Thymus (tissue), 11 donors: ENCODE data around the gene ARF1. TPM values are rescaled to one million over a fixed set of nuclear protein-coding genes. Genes with fewer than 3 reads are reported as not detected.

ENCODE experiments used
- DNase-seq, 9 donors: peaks; one replicate each; pipeline ENCODE4 v3.0.0-alpha.2; 2013; ENCODE audit warnings: low spot score in 9 of 9, low read depth in 6 of 9, missing footprints in 1 of 9
- H3K27ac ChIP-seq, 2 donors: one replicate each; pipeline ENCODE4 v1.5.1; 2013; ENCODE audit warnings: control low read depth in 1 of 2, low read depth in 1 of 2, low read length in 1 of 2, mild to moderate bottlenecking in 1 of 2, moderate library complexity in 1 of 2
- H3K27me3 ChIP-seq, 2 donors: one replicate each; pipeline ENCODE4 v1.5.1; 2013; ENCODE audit warnings: low read length in 1 of 2; ENCODE audit not compliant: control insufficient read depth in 2 of 2, insufficient read depth in 1 of 2
- H3K36me3 ChIP-seq, 2 donors: one replicate each; pipeline ENCODE4 v1.5.1; 2013; ENCODE audit warnings: low read length in 1 of 2, mild to moderate bottlenecking in 1 of 2, moderate library complexity in 1 of 2; ENCODE audit not compliant: control insufficient read depth in 2 of 2, insufficient read depth in 2 of 2
- H3K4me1 ChIP-seq, 2 donors: one replicate each; pipeline ENCODE4 v1.5.1; 2013; ENCODE audit warnings: low read length in 2 of 2; ENCODE audit not compliant: control insufficient read depth in 2 of 2, insufficient read depth in 2 of 2
- H3K4me3 ChIP-seq, 2 donors: one replicate each; pipeline ENCODE4 v1.5.1; 2013; ENCODE audit warnings: low read length in 2 of 2, control low read depth in 1 of 2, mild to moderate bottlenecking in 1 of 2
- H3K9me3 ChIP-seq, 2 donors: one replicate each; pipeline ENCODE4 v1.5.1; 2013; ENCODE audit warnings: low read length in 1 of 2, mild to moderate bottlenecking in 1 of 2; ENCODE audit not compliant: control insufficient read depth in 2 of 2, insufficient read depth in 1 of 2
- WGBS: extraction: QIAGEN DNeasy Blood & Tissue Kit; methylation state at CpG from one replicate; pipeline ENCODE4 v1.1.7; 2013; 5-methylcytosine and 5-hydroxymethylcytosine counted together
- polyA plus RNA-seq: library from polyadenylated mRNA; stranded (reverse); fragments of 200-250 nt; gene quantifications from one replicate; pipeline ENCODE4 v1.2.3, GENCODE V29; 2013
- total RNA-seq: library from RNA; stranded (reverse); fragments of 120-200 nt; gene quantifications from one replicate; pipeline ENCODE4 v1.2.4, GENCODE V29; 2013
- donor health status: healthy.

The ARF1 gene
- total and polyA plus RNA-seq, 2 donors = 133 to 227 TPM

DNA sequence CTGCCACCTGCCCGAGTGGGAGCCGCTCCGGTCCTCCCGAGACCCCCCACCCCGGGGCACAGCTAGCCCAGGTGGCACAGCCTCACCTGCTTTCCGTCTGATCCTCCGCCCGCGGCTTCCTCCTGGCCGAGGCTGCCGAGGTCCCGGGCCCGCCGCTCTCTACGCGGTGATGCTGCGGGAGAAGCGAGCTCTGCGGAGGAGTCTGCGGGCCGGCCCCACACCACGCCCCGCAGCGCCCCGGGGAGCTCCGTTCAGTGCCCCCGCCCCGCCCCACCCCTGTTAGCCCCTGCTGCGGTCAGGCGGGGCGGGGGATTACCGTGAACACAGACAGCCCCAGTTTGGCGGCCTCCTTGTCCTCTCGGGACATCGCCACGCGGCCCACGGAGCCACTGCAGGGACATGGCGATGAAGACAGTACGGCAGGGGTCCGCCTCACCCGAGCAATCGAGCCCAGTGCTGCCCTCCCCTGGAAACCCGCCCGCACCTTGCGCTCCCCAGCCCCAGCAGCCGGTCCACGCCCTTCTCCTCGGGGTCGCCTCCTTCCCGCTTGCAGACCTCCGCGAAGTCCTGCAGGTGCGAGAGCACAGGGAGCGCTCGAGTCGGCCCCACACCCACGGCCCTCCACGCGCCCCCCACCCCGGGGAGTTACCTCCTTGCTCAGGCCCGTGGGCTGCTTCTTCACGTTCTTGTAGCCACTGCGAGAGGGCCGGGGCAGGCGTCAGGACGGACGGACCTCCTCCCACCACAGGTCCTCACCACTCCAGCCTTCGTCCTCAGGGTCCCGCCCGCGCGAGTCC lies 19.7 kb downstream of the ARF1 start:
- H3K4me3 ChIP-seq = peak overlapping the region; percentile 85 to 91
- DNase-seq = peak in 2 of 9 donors; percentile 31 to 45
- H3K27ac ChIP-seq = peak overlapping the region; percentile 18 to 66
- H3K9me3 ChIP-seq = peaks cover 0 to 4% of the 10 kb centered on the region in 2 donors
- H3K27me3 ChIP-seq = no peaks in the 10 kb centered on the region
- H3K36me3 ChIP-seq = peaks cover 44 to 48% of the 10 kb centered on the region in 2 donors
- H3K4me1 ChIP-seq = peaks cover 13 to 19% of the 10 kb centered on the region in 2 donors
- WGBS = 11% methylated on average over 73 of the region's 73 CpGs

DNA sequence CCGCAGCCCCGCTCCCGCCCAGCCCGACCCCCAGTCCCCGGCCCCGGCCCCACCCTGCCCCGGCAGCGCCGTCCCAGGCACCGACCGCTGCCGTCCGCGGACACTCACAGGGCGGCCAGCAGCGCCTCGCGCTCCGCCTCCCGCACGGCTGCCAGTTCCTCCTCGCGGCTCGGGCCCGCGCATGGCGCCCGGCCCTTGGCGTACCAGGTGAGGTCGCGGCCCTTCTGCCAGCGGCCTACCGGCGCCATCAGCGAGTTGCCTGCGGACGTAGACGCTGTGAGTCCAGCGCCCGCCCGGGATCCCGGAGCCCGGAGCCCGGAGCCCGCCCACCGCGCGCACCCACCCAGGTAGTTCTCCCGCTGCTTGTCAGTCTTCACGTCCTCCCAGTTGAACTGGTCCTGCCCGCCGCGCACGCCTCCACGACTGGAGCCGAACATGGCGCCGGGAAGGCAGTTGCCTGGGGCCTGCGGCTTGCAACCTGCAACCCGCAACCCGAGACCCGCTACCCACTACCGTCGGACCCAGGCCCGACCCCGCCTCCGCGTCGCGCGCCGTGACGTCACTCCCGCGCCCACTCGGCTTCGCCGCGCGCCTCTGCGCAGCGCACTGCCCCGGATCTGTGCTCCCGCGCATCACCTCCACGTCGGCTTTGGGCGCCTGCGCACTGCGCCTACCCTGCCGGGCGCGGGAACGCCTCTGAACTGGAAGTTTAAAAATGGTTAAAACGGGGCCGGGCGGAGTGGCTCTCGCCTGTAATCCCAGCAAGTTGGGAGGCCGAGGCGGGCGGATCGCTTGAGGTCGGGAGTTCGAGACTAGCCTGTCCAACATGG lies 20.5 kb downstream of the ARF1 start, which contains the start of gene C1orf35:
Gene C1orf35, minus strand, starts transcription at position 535 of the 830 bp plus-strand sequence. Its CDS starts 98 bp downstream, at position 437.
- peaks cover 13 to 21% of the 10 kb centered on the region in 2 donors for H3K4me1 ChIP-seq
- peak; percentile 74 to 95 (median 89) for DNase-seq
- H3K36me3 ChIP-seq = peaks cover 42 to 46% of the 10 kb centered on the region in 2 donors
- H3K27me3 ChIP-seq = no peaks in the 10 kb centered on the region
- H3K27ac ChIP-seq = peak within 1 kb of the TSS; percentile 83 to 89
- H3K9me3 ChIP-seq = peaks cover 0 to 4% of the 10 kb centered on the region in 2 donors
- H3K4me3 ChIP-seq = peak within 1 kb of the TSS; percentile 85 to 91
- under 1% methylated on average over 104 of the region's 104 CpGs for WGBS

DNA sequence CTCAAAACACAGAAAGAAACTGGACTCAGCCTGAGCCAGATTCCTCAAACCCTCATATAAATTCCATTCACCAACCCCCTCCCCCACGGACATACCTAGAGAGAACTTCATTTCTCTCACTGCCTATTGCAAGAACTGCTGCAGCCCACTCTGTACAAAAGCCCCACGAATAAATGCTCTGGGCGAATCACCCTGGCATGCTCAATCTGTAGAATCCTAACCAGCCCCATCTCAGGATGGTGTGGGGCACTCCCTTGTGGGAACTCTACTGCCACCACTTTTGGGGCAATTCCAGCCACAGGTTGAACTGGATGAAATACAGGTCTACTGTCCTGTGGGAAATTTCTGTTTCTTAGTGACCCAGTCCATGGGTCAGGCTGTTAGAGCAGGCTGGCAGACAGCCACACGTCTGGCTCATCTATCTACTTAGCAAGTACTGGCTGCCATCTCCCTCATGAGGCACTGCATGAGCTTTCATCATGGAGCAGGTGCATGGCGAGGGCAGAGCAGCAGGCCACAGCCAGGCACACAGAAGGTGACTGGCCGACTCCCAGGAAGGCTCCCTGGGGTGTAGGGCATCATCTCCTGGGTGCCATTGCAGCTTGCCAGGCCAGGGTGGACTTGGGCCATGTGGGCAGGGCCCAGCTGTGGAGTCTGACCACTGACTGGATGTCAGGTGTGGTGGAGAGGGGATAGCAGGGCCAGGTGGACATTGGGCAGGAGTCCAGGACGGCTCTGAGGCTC lies 22.2 kb downstream of the ARF1 start:
- Histone ChIP-seq H3K27ac (no peak overlapping the region), H3K36me3 (peaks cover 26 to 29% of the 10 kb centered on the region in 2 donors), H3K27me3 (no peaks in the 10 kb centered on the region), H3K4me3 (no peak overlapping the region), H3K4me1 (peaks cover 17 to 32% of the 10 kb centered on the region in 2 donors), H3K9me3 (peaks cover 0 to 6% of the 10 kb centered on the region in 2 donors)
- no peak for DNase-seq
- 87% methylated on average over 7 of the region's 7 CpGs for WGBS

GRCh38 chr1:228105270-228105995 lies 22.9 kb downstream of the ARF1 start:
- H3K4me3 ChIP-seq = no peak overlapping the region
- H3K27me3 ChIP-seq = no peaks in the 10 kb centered on the region
- no peak overlapping the region for H3K27ac ChIP-seq
- peaks cover 0 to 7% of the 10 kb centered on the region in 2 donors for H3K9me3 ChIP-seq
- DNase-seq = no peak
- peaks cover 22 to 38% of the 10 kb centered on the region in 2 donors for H3K4me1 ChIP-seq
- 95% methylated on average over 9 of the region's 9 CpGs for WGBS
- peaks cover 20 to 23% of the 10 kb centered on the region in 2 donors for H3K36me3 ChIP-seq

GRCh38 chr1:228105996-228106799 lies 23.7 kb downstream of the ARF1 start:
- peaks cover 22 to 38% of the 10 kb centered on the region in 2 donors for H3K4me1 ChIP-seq
- WGBS = 95% methylated on average over 8 of the region's 8 CpGs

GRCh38 chr1:228106800-228107054 lies 24.2 kb downstream of the ARF1 start:
- peaks cover 20 to 35% of the 10 kb centered on the region in 2 donors for H3K4me1 ChIP-seq
- no peaks in the 10 kb centered on the region for H3K27me3 ChIP-seq
- WGBS = 98% methylated on average over 9 of the region's 9 CpGs
- H3K9me3 ChIP-seq = peaks cover 0 to 7% of the 10 kb centered on the region in 2 donors
- no peak for DNase-seq
- H3K36me3 ChIP-seq = peaks cover 17 to 20% of the 10 kb centered on the region in 2 donors
- no peak overlapping the region for H3K4me3 ChIP-seq
- H3K27ac ChIP-seq = no peak overlapping the region

More at GRCh38 chr1:228105996-228106799, 23.7 kb downstream of the ARF1 start:
- H3K36me3 ChIP-seq = peaks cover 17 to 20% of the 10 kb centered on the region in 2 donors
- H3K27me3 ChIP-seq = no peaks in the 10 kb centered on the region
- DNase-seq = no peak
- H3K27ac ChIP-seq = no peak overlapping the region
- H3K9me3 ChIP-seq = peaks cover 0 to 7% of the 10 kb centered on the region in 2 donors
- H3K4me3 ChIP-seq = no peak overlapping the region

GRCh38 chr1:228107636-228108035 lies 25.1 kb downstream of the ARF1 start:
- WGBS = 95% methylated on average over 19 of the region's 19 CpGs
- H3K27me3 ChIP-seq = no peaks in the 10 kb centered on the region
- peaks cover 0 to 7% of the 10 kb centered on the region in 2 donors for H3K9me3 ChIP-seq
- DNase-seq = no peak
- H3K4me3 ChIP-seq = no peak overlapping the region
- H3K27ac ChIP-seq = no peak overlapping the region
- H3K4me1 ChIP-seq = peaks cover 13 to 31% of the 10 kb centered on the region in 2 donors
- peaks cover 17 to 20% of the 10 kb centered on the region in 2 donors for H3K36me3 ChIP-seq
